CD8-positive, alpha-beta memory T cell (primary cell): ENCODE data around the gene TFEB. TPM values are rescaled to one million over a fixed set of nuclear protein-coding genes. Genes with fewer than 3 reads are reported as not detected.

ENCODE experiments used
- CTCF ChIA-PET: fragments of 350-600 bp; sonication (Branson Sonifier 250); formaldehyde crosslinking; loops from one replicate; lab custom pipeline; 2021; ENCODE audit warnings: antibody characterized with exemption; lab: Charles Lee
- POLR2A ChIA-PET: fragments of 350-600 bp; sonication (Branson Sonifier 250); formaldehyde crosslinking; loops from one replicate; lab custom pipeline; 2021; ENCODE audit warnings: antibody characterized with exemption; lab: Charles Lee
- DNase-seq, 5 donors: peaks; one replicate each; pipeline versions ENCODE4 v3.0.0 to v3.0.0-alpha.2; 2020 to 2022; ENCODE audit warnings: mixed read lengths in 1 of 5
- H3K27ac ChIP-seq: one replicate; pipeline ENCODE4 v1.7.0; 2013; ENCODE audit warnings: low read depth, mild to moderate bottlenecking, low read length, moderate library complexity
- H3K27me3 ChIP-seq: 2 replicates; pipeline ENCODE4 v1.7.0; 2013; ENCODE audit warnings: low read length, mild to moderate bottlenecking; ENCODE audit not compliant: insufficient read depth, poor library complexity, severe bottlenecking
- H3K36me3 ChIP-seq: 2 replicates; pipeline ENCODE4 v1.7.0; 2013; ENCODE audit warnings: mild to moderate bottlenecking, low read length, moderate library complexity; ENCODE audit not compliant: insufficient read depth
- H3K4me1 ChIP-seq: 2 replicates; pipeline ENCODE4 v1.7.0; 2013; ENCODE audit warnings: mild to moderate bottlenecking, low read length, moderate library complexity; ENCODE audit not compliant: insufficient read depth
- H3K4me3 ChIP-seq: 2 replicates; pipeline ENCODE4 v1.7.0; 2013; ENCODE audit warnings: mild to moderate bottlenecking, low read length
- H3K9me3 ChIP-seq: 2 replicates; pipeline ENCODE4 v1.7.0; 2013; ENCODE audit warnings: mild to moderate bottlenecking, low read length
- H3K27ac Mint-ChIP-seq, 8 donors: one replicate each; pipeline ENCODE4 v1.8.0; 2020 to 2021; ENCODE audit warnings: mixed read lengths in 8 of 8, mild to moderate bottlenecking in 6 of 8, inconsistent platforms in 3 of 8, moderate library complexity in 3 of 8
- H3K27me3 Mint-ChIP-seq, 2 donors: one replicate each; pipeline ENCODE4 v1.8.0; 2020 to 2021; ENCODE audit warnings: mixed read lengths in 2 of 2, mild to moderate bottlenecking in 1 of 2, moderate library complexity in 1 of 2
- H3K36me3 Mint-ChIP-seq, 3 donors: one replicate each; pipeline ENCODE4 v1.8.0; 2020 to 2021; ENCODE audit warnings: mixed read lengths in 3 of 3, inconsistent platforms in 1 of 3, mild to moderate bottlenecking in 1 of 3
- H3K4me1 Mint-ChIP-seq, 3 donors: one replicate each; pipeline ENCODE4 v1.8.0; 2020 to 2021; ENCODE audit warnings: mixed read lengths in 3 of 3, inconsistent platforms in 1 of 3, mild to moderate bottlenecking in 1 of 3
- H3K4me3 Mint-ChIP-seq, 7 donors: one replicate each; pipeline ENCODE4 v1.8.0; 2020 to 2021; ENCODE audit warnings: mixed read lengths in 7 of 7, mild to moderate bottlenecking in 6 of 7, moderate library complexity in 4 of 7, inconsistent platforms in 2 of 7
- H3K9me3 Mint-ChIP-seq, 5 donors: one replicate each; pipeline ENCODE4 v1.8.0; 2020 to 2022; ENCODE audit warnings: mixed read lengths in 5 of 5, mild to moderate bottlenecking in 3 of 5, moderate library complexity in 2 of 5, inconsistent platforms in 1 of 5
- polyA plus RNA-seq: library from polyadenylated mRNA; unstranded; fragments of 300-500 nt; fragmentation: Illumina TruSeq; gene quantifications from one replicate; pipeline ENCODE4 v1.2.3, GENCODE V29; 2021
- total RNA-seq, 2 experiments: library from RNA; stranded (reverse); gene quantifications; one replicate each; pipeline ENCODE4 v1.2.3, GENCODE V29; 2021

Gene TFEB
- total and polyA plus RNA-seq, 3 experiments from 2014 or later = 12.0 to 18.8 (median 12.5) TPM

- Mint-ChIP-seq H3K9me3 (no peaks in the 10 kb centered on the region), H3K27ac (peak overlapping the region in 5 of 8 donors; percentile 19 to 88 (median 52)), H3K4me3 (peak overlapping the region in 1 of 7 donors; percentile 29), H3K27me3 (no peaks in the 10 kb centered on the region), H3K36me3 (peaks cover 0 to 4% (median 0%) of the 10 kb centered on the region in 3 donors), H3K4me1 (peaks cover 16 to 34% (median 21%) of the 10 kb centered on the region in 3 donors)
- H3K27ac ChIP-seq = no peak overlapping the region
- H3K4me3 ChIP-seq = no peak overlapping the region
- DNase-seq = no peak
- POLR2A ChIA-PET = no interaction called here
- no peaks in the 10 kb centered on the region for H3K9me3 ChIP-seq
- H3K27me3 ChIP-seq = no peaks in the 10 kb centered on the region
- H3K36me3 ChIP-seq = no peaks in the 10 kb centered on the region
- CTCF ChIA-PET = interaction anchor here (0.9 to 2.0 kb wide), 3 partner anchors 9 to 31 kb away, joined by 3 to 8 read pairs (median 4); no protein-coding TSS in a partner anchor
- H3K4me1 ChIP-seq = no peaks in the 10 kb centered on the region
Measured at GRCh38 chr6:41715795-41716515, 19.5 kb downstream of the TFEB start.

GRCh38 chr6:41714556-41715273 is 20.7 kb downstream of the TFEB start:
- no peak overlapping the region for H3K4me3 ChIP-seq
- no peaks in the 10 kb centered on the region for H3K9me3 ChIP-seq
- no peak for DNase-seq
- no peaks in the 10 kb centered on the region for H3K27me3 ChIP-seq
- H3K27ac Mint-ChIP-seq = no peak overlapping the region
- no peaks in the 10 kb centered on the region for H3K36me3 ChIP-seq
- no peaks in the 10 kb centered on the region for H3K9me3 Mint-ChIP-seq
- CTCF ChIA-PET = no interaction called here
- H3K27me3 Mint-ChIP-seq = no peaks in the 10 kb centered on the region
- H3K27ac ChIP-seq = no peak overlapping the region
- H3K4me3 Mint-ChIP-seq = no peak overlapping the region
- H3K36me3 Mint-ChIP-seq = peaks cover 0 to 4% (median 0%) of the 10 kb centered on the region in 3 donors
- POLR2A ChIA-PET = no interaction called here
- H3K4me1 ChIP-seq = no peaks in the 10 kb centered on the region
- peaks cover 15 to 36% (median 30%) of the 10 kb centered on the region in 3 donors for H3K4me1 Mint-ChIP-seq

GRCh38 chr6:41713650-41714291 is 21.6 kb downstream of the TFEB start:
- Mint-ChIP-seq H3K27ac (peak overlapping the region in 1 of 8 donors; percentile 19), H3K36me3 (peaks cover 0 to 4% (median 0%) of the 10 kb centered on the region in 3 donors), H3K4me3 (peak overlapping the region in 1 of 7 donors; percentile 6), H3K4me1 (peaks cover 17 to 33% (median 30%) of the 10 kb centered on the region in 3 donors), H3K27me3 (no peaks in the 10 kb centered on the region), H3K9me3 (no peaks in the 10 kb centered on the region)
- DNase-seq = no peak
- Histone ChIP-seq H3K4me1 (peaks cover under 1% of the 10 kb centered on the region), H3K9me3 (no peaks in the 10 kb centered on the region), H3K27me3 (no peaks in the 10 kb centered on the region), H3K27ac (no peak overlapping the region), H3K36me3 (no peaks in the 10 kb centered on the region), H3K4me3 (no peak overlapping the region)
- ChIA-PET POLR2A (no interaction called here), CTCF (no interaction called here)

GRCh38 chr6:41713159-41713649 is 22.2 kb downstream of the TFEB start:
- Histone ChIP-seq H3K27me3 (no peaks in the 10 kb centered on the region), H3K4me1 (peaks cover 6% of the 10 kb centered on the region), H3K9me3 (no peaks in the 10 kb centered on the region), H3K4me3 (no peak overlapping the region), H3K36me3 (no peaks in the 10 kb centered on the region), H3K27ac (no peak overlapping the region)
- no peak overlapping the region for H3K27ac Mint-ChIP-seq
- H3K36me3 Mint-ChIP-seq = peaks cover 0 to 4% (median 0%) of the 10 kb centered on the region in 3 donors
- ChIA-PET CTCF (no interaction called here), POLR2A (no interaction called here)
- H3K4me3 Mint-ChIP-seq = no peak overlapping the region
- no peaks in the 10 kb centered on the region for H3K9me3 Mint-ChIP-seq
- peaks cover 23 to 38% (median 36%) of the 10 kb centered on the region in 3 donors for H3K4me1 Mint-ChIP-seq
- H3K27me3 Mint-ChIP-seq = no peaks in the 10 kb centered on the region
- DNase-seq = no peak

- DNase-seq = no peak
- Histone ChIP-seq H3K4me3 (no peak overlapping the region), H3K4me1 (peaks cover 11% of the 10 kb centered on the region), H3K27me3 (no peaks in the 10 kb centered on the region), H3K27ac (no peak overlapping the region), H3K36me3 (no peaks in the 10 kb centered on the region), H3K9me3 (no peaks in the 10 kb centered on the region)
- Mint-ChIP-seq H3K27ac (no peak overlapping the region), H3K27me3 (no peaks in the 10 kb centered on the region), H3K4me3 (no peak overlapping the region), H3K4me1 (peaks cover 28 to 41% (median 38%) of the 10 kb centered on the region in 3 donors), H3K9me3 (no peaks in the 10 kb centered on the region), H3K36me3 (peaks cover 0 to 4% (median 0%) of the 10 kb centered on the region in 3 donors)
- ChIA-PET POLR2A (interaction anchor here (0.5 kb wide), 1 partner anchor 1479 kb away, joined by 4 read pairs; no protein-coding TSS in a partner anchor), CTCF (no interaction called here)
Measured at GRCh38 chr6:41712651-41713103, 22.7 kb downstream of the TFEB start.

- H3K9me3 ChIP-seq = no peaks in the 10 kb centered on the region
- ChIA-PET CTCF (interaction anchor here (1.2 kb wide), 1 partner anchor 23 kb away, joined by 3 read pairs; no protein-coding TSS in a partner anchor), POLR2A (no interaction called here)
- Mint-ChIP-seq H3K4me1 (peaks cover 34 to 46% (median 38%) of the 10 kb centered on the region in 3 donors), H3K9me3 (no peaks in the 10 kb centered on the region), H3K4me3 (no peak overlapping the region), H3K27me3 (no peaks in the 10 kb centered on the region), H3K27ac (peak overlapping the region in 1 of 8 donors; percentile 60), H3K36me3 (peaks cover 0 to 4% (median 0%) of the 10 kb centered on the region in 3 donors)
- no peak overlapping the region for H3K27ac ChIP-seq
- peaks cover 23% of the 10 kb centered on the region for H3K4me1 ChIP-seq
- H3K36me3 ChIP-seq = no peaks in the 10 kb centered on the region
- H3K4me3 ChIP-seq = no peak overlapping the region
- no peak for DNase-seq
- no peaks in the 10 kb centered on the region for H3K27me3 ChIP-seq
Measured at GRCh38 chr6:41711323-41712038, 23.9 kb downstream of the TFEB start.

- Mint-ChIP-seq H3K4me3 (no peak overlapping the region), H3K9me3 (no peaks in the 10 kb centered on the region), H3K36me3 (peaks cover 0 to 2% (median 0%) of the 10 kb centered on the region in 3 donors), H3K27me3 (no peaks in the 10 kb centered on the region), H3K27ac (no peak overlapping the region), H3K4me1 (peaks cover 35 to 49% (median 40%) of the 10 kb centered on the region in 3 donors)
- Histone ChIP-seq H3K27me3 (no peaks in the 10 kb centered on the region), H3K27ac (no peak overlapping the region), H3K36me3 (no peaks in the 10 kb centered on the region), H3K4me3 (no peak overlapping the region), H3K9me3 (no peaks in the 10 kb centered on the region), H3K4me1 (peaks cover 35% of the 10 kb centered on the region)
- no peak for DNase-seq
- CTCF ChIA-PET = interaction anchor here (1.2 kb wide), 1 partner anchor 24 kb away, joined by 3 read pairs; no protein-coding TSS in a partner anchor
- POLR2A ChIA-PET = no interaction called here
Measured at GRCh38 chr6:41709375-41709774, 26.0 kb downstream of the TFEB start.
